H1 (cell line): Measurements from ENCODE around the gene BCAS3. TPM values are rescaled to one million over a fixed set of nuclear protein-coding genes. Genes with fewer than 3 reads are reported as not detected.
A peak's percentile ranks its signal among the peaks of the same experiment; 100 is the strongest.

Experiments used
- CTCF ChIA-PET: fragments of 300-600 bp; sonication (Branson Sonifier 250); formaldehyde crosslinking; loops from one replicate; lab custom pipeline; 2021; ENCODE audit not compliant: partially characterized antibody; lab: Charles Lee
- POLR2A ChIA-PET: fragments of 300-600 bp; sonication (Branson Sonifier 250); formaldehyde crosslinking; loops from one replicate; lab custom pipeline; 2021; ENCODE audit warnings: inconsistent platforms; ENCODE audit not compliant: partially characterized antibody; lab: Charles Lee
- DNase-seq, 2 experiments: peaks; one replicate each; pipeline versions ENCODE4 v3.0.0 to v3.0.0-alpha.2; 2010 to 2022; ENCODE audit warnings: low spot score in 2 of 2, low read depth in 1 of 2, mixed read lengths in 1 of 2
- FAIRE-seq: peaks from 2 replicates; lab custom pipeline; 2011; peaks lifted over from hg19 to GRCh38; lab: Jason Lieb, UNC
- H2AFZ ChIP-seq: 2 replicates; pipeline ENCODE4 v1.8.1; 2012; ENCODE audit warnings: low read length, inconsistent platforms
- H2AK5ac ChIP-seq: 2 replicates; pipeline ENCODE4 v1.6.1; 2013; ENCODE audit warnings: low read depth, low read length
- H2BK120ac ChIP-seq: replicated peaks from 2 replicates; pipeline ENCODE3; 2013; ENCODE audit warnings: low read depth, low read length, inconsistent platforms
- H2BK12ac ChIP-seq: 2 replicates; pipeline ENCODE4 v1.6.1; 2013; ENCODE audit warnings: low read depth, low read length
- H2BK15ac ChIP-seq: 2 replicates; pipeline ENCODE4 v1.6.1; 2013; ENCODE audit warnings: low read length
- H2BK20ac ChIP-seq: 2 replicates; pipeline ENCODE4 v1.6.1; 2013; ENCODE audit warnings: low read length
- H2BK5ac ChIP-seq: 2 replicates; pipeline ENCODE4 v1.6.1; 2013; ENCODE audit warnings: low read depth, low read length
- H3K14ac ChIP-seq: 2 replicates; pipeline ENCODE4 v1.6.1; 2013; ENCODE audit warnings: inconsistent platforms; ENCODE audit not compliant: insufficient read length
- H3K18ac ChIP-seq: 2 replicates; pipeline ENCODE4 v1.6.1; 2013; ENCODE audit warnings: low read length; ENCODE audit errors: extremely low read depth
- H3K23ac ChIP-seq: 2 replicates; pipeline ENCODE4 v1.6.1; 2013; ENCODE audit warnings: inconsistent platforms; ENCODE audit not compliant: insufficient read length
- H3K23me2 ChIP-seq: 2 replicates; pipeline ENCODE4 v1.6.1; 2013; ENCODE audit warnings: low read depth, low read length
- H3K27ac ChIP-seq: 2 replicates; pipeline ENCODE4 v1.6.1; 2011; ENCODE audit warnings: low read depth, low read length, inconsistent platforms
- H3K27me3 ChIP-seq, 4 experiments: replicated peaks in 1 of 4; 1 replicate in 1 of 4; 2 replicates in 3 of 4; pipeline versions ENCODE4 v1.6.1 to v1.8.1; 2011 to 2013; ENCODE audit warnings: low read length in 3 of 4, mild to moderate bottlenecking in 3 of 4, inconsistent platforms in 2 of 4, mixed read lengths in 2 of 4, moderate library complexity in 1 of 4; ENCODE audit not compliant: control insufficient read depth in 3 of 4, insufficient read depth in 3 of 4; ENCODE audit errors: extremely low read depth in 1 of 4
- H3K36me3 ChIP-seq, 4 experiments: 2 replicates each; pipeline versions ENCODE4 v1.6.1 to v1.8.1; 2011 to 2013; ENCODE audit warnings: mild to moderate bottlenecking in 4 of 4, low read length in 3 of 4, moderate library complexity in 2 of 4, control low read depth in 1 of 4, inconsistent platforms in 1 of 4; ENCODE audit not compliant: insufficient read depth in 4 of 4, control insufficient read depth in 2 of 4
- H3K4ac ChIP-seq: replicated peaks from 2 replicates; pipeline ENCODE3; 2013; ENCODE audit warnings: low read length, low read depth, mixed read lengths, inconsistent platforms; ENCODE audit not compliant: insufficient read length
- H3K4me1 ChIP-seq, 4 experiments: replicated peaks in 1 of 4; 1 replicate in 1 of 4; 2 replicates in 3 of 4; pipeline versions ENCODE4 v1.6.1 to v1.8.1; 2011 to 2013; ENCODE audit warnings: low read length in 3 of 4, inconsistent platforms in 2 of 4, mixed read lengths in 1 of 4; ENCODE audit not compliant: insufficient read depth in 4 of 4, control insufficient read depth in 3 of 4
- H3K4me2 ChIP-seq, 2 experiments: 2 replicates each; pipeline versions ENCODE4 v1.6.1 to v1.8.1; 2011 to 2013; ENCODE audit warnings: low read depth in 2 of 2, low read length in 2 of 2, control low read depth in 1 of 2, inconsistent platforms in 1 of 2, mild to moderate bottlenecking in 1 of 2; ENCODE audit not compliant: insufficient read depth in 1 of 2
- H3K4me3 ChIP-seq, 4 experiments: fragments of 200-600, 300-600 bp in 1 of 4; sonication (generic), shearing (Covaris generic), sonication (Bioruptor Twin) in 1 of 4; 2 replicates each; pipeline versions ENCODE4 v1.5.1 to v1.8.1; 2011 to 2016; ENCODE audit warnings: low read length in 4 of 4, low read depth in 3 of 4, control low read depth in 2 of 4, inconsistent platforms in 2 of 4, mild to moderate bottlenecking in 2 of 4, mixed read lengths in 1 of 4, moderate library complexity in 1 of 4; ENCODE audit not compliant: insufficient read depth in 2 of 4; ENCODE audit errors: extremely low read depth in 1 of 4
- H3K56ac ChIP-seq: replicated peaks from 2 replicates; pipeline ENCODE3; 2013; ENCODE audit warnings: low read depth, mild to moderate bottlenecking, mixed read lengths, low read length, inconsistent platforms; ENCODE audit not compliant: insufficient read length
- H3K79me1 ChIP-seq: 2 replicates; pipeline ENCODE4 v1.6.1; 2013; ENCODE audit warnings: low read depth, low read length, control low read depth
- H3K79me2 ChIP-seq, 2 experiments: 2 replicates each; pipeline versions ENCODE4 v1.6.1 to v1.8.1; 2012 to 2013; ENCODE audit warnings: low read length in 2 of 2, mild to moderate bottlenecking in 2 of 2, inconsistent platforms in 1 of 2; ENCODE audit not compliant: insufficient read depth in 2 of 2, control insufficient read depth in 1 of 2
- H3K9ac ChIP-seq, 4 experiments: replicated peaks in 1 of 4; 1 replicate in 1 of 4; 2 replicates in 3 of 4; pipeline versions ENCODE4 v1.6.1 to v1.8.1; 2011 to 2013; ENCODE audit warnings: low read depth in 3 of 4, low read length in 3 of 4, control low read depth in 2 of 4, mild to moderate bottlenecking in 2 of 4, moderate library complexity in 2 of 4, inconsistent platforms in 1 of 4; ENCODE audit errors: extremely low read depth in 1 of 4
- H3K9me3 ChIP-seq, 2 experiments: 2 replicates each; pipeline versions ENCODE4 v1.6.1 to v1.8.1; 2012 to 2013; ENCODE audit warnings: mild to moderate bottlenecking in 2 of 2, moderate library complexity in 2 of 2, control low read depth in 1 of 2, inconsistent platforms in 1 of 2, low read depth in 1 of 2, low read length in 1 of 2, mixed read lengths in 1 of 2; ENCODE audit not compliant: insufficient read depth in 2 of 2
- H4K20me1 ChIP-seq, 2 experiments: replicated peaks in 1 of 2; 2 replicates each; pipeline versions ENCODE3 to v1.8.1; 2011 to 2013; ENCODE audit warnings: inconsistent platforms in 2 of 2, low read length in 2 of 2, mild to moderate bottlenecking in 1 of 2; ENCODE audit not compliant: insufficient read depth in 2 of 2, control insufficient read depth in 1 of 2
- H4K5ac ChIP-seq: 2 replicates; pipeline ENCODE4 v1.6.1; 2013; ENCODE audit warnings: low read length, low read depth, mixed read lengths, inconsistent platforms; ENCODE audit not compliant: insufficient read length
- H4K8ac ChIP-seq: 2 replicates; pipeline ENCODE4 v1.8.0; 2013; ENCODE audit warnings: mild to moderate bottlenecking, moderate library complexity, low read length, inconsistent platforms; ENCODE audit not compliant: insufficient read depth; ENCODE audit errors: extremely low read depth
- H4K91ac ChIP-seq: replicated peaks from 2 replicates; pipeline ENCODE3; 2013; ENCODE audit warnings: low read length, mixed read lengths, inconsistent platforms; ENCODE audit not compliant: insufficient read length
- BCL11A ChIP-seq, 2 experiments: IDR thresholded peaks; one replicate each; pipeline ENCODE4 v1.6.1; 2011; ENCODE audit warnings: low read depth in 2 of 2, low read length in 2 of 2, mild to moderate bottlenecking in 2 of 2
- HDAC2 ChIP-seq, 2 experiments: fragments of 300-600 bp in 1 of 2; sonication (generic) in 1 of 2; IDR thresholded peaks; 2 replicates each; pipeline ENCODE4 v1.6.1; 2011 to 2012; ENCODE audit warnings: low read depth in 2 of 2, low read length in 2 of 2, mild to moderate bottlenecking in 2 of 2, moderate library complexity in 2 of 2, borderline replicate concordance in 1 of 2, inconsistent platforms in 1 of 2
- TAF1 ChIP-seq: IDR thresholded peaks from 2 replicates; pipeline ENCODE4 v1.6.1; 2011; ENCODE audit warnings: mild to moderate bottlenecking, low read depth, low read length
- WGBS, 2 experiments: shearing (Covaris generic) in 1 of 2; methylation state at CpG; one replicate each; pipeline versions ENCODE4 v1.1.6 to v1.1.7; 2013 to 2015; ENCODE audit warnings: low lambda C conversion rate in 2 of 2, mixed read lengths in 2 of 2, inconsistent platforms in 1 of 2, low coverage in 1 of 2, missing lambda C conversion rate in 1 of 2; ENCODE audit not compliant: insufficient replicate concordance in 2 of 2, insufficient coverage in 1 of 2, insufficient read length in 1 of 2; ENCODE audit errors: extremely low coverage in 1 of 2, missing lambda C conversion rate in 1 of 2; 5-methylcytosine and 5-hydroxymethylcytosine counted together
- polyA plus RNA-seq, 7 experiments: library from polyadenylated mRNA; depleted of rRNA in 3 of 7; stranded (reverse) in 5 of 7; unstranded in 2 of 7; fragments of >200 nt in 5 of 7; fragments of 200-250 nt in 2 of 7; gene quantifications; 1 replicate in 5 of 7; 2 replicates in 1 of 7; 4 replicates in 1 of 7; pipeline versions ENCODE4 v1.2.1 to v1.2.3, GENCODE V29; 2011 to 2013; ENCODE audit warnings: missing spikeins in 2 of 7, mixed read lengths in 2 of 7
- total RNA-seq: library from RNA; stranded (reverse); fragmentation: NEBNext Ultra II Directional; extraction: Animal tissue kit (Norgen Biotek cat#: 25700); gene quantifications from 2 replicates; pipeline ENCODE4 v1.2.1, GENCODE V29; 2021

The BCAS3 gene
- total and polyA plus RNA-seq, 2 of the 8 experiments (the other 6 are each of a cell fraction or from before 2014, with no cell fraction given), result 9.9 to 13.3 TPM

DNA sequence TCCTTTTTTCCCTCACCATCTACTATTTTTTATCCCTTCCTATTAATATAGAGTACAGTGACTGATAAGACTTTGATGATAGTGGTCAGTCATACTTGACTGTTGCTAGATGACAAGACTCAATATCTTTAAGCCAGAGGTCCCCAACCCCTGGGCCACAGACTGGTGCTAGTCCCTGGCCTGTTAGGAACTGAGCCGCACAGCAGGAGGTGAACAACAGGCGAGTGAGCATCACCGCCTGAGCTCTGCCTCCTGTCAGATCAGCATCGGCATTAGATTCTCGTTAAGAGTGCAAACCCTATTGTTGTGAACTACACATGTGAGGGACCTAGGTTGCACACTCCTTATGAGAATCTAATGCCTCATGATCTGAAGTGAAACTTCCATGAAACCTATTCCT is 341.3 kb downstream of the BCAS3 start:
- no peak overlapping the region for H2AFZ ChIP-seq
- no peak overlapping the region for H2BK15ac ChIP-seq
- no peak overlapping the region for H2AK5ac ChIP-seq
- H3K79me2 ChIP-seq, result no peaks in the 10 kb centered on the region
- no peak overlapping the region for H4K91ac ChIP-seq
- FAIRE-seq, result peak; percentile 19
- H4K8ac ChIP-seq, result no peak overlapping the region
- no peaks in the 10 kb centered on the region for H3K4me1 ChIP-seq
- no peaks in the 10 kb centered on the region for H3K79me1 ChIP-seq
- no peaks in the 10 kb centered on the region for H3K9me3 ChIP-seq
- no peak overlapping the region for H3K14ac ChIP-seq
- no peak overlapping the region for H4K5ac ChIP-seq
- no peaks in the 10 kb centered on the region for H4K20me1 ChIP-seq
- no peak overlapping the region for H3K18ac ChIP-seq
- H2BK20ac ChIP-seq, result no peak overlapping the region
- H3K4me2 ChIP-seq, result no peak overlapping the region
- H3K4me3 ChIP-seq, result no peak overlapping the region
- POLR2A ChIA-PET, result no interaction called here
- no peak overlapping the region for H2BK12ac ChIP-seq
- H3K4ac ChIP-seq, result no peak overlapping the region
- WGBS, 2 experiments, result 96% methylated on average over 5 of the region's 5 CpGs; no CpG with 5 or more reads in 1 of the 2 experiments
- H3K36me3 ChIP-seq, result no peaks in the 10 kb centered on the region
- no peak overlapping the region for H3K9ac ChIP-seq
- H3K27me3 ChIP-seq, result no peaks in the 10 kb centered on the region
- no peak overlapping the region for H2BK5ac ChIP-seq
- no peak for DNase-seq
- H3K56ac ChIP-seq, result no peak overlapping the region
- H3K23ac ChIP-seq, result no peak overlapping the region
- CTCF ChIA-PET, result interaction anchor here (1.7 kb wide), 1 partner anchor 340 kb away, joined by 3 read pairs; no protein-coding TSS in a partner anchor
- TF ChIP-seq HDAC2 (IDR thresholded peaks at IDR 0.05; ENCODE audit: borderline replicate concordance in 1 of 2, low read depth in 2 of 2, low read length in 2 of 2) (no peak), TAF1 (no peak), BCL11A (IDR thresholded peaks at IDR 0.05; ENCODE audit: low read depth in 2 of 2, low read length in 2 of 2) (no peak)
- TF ChIP-seq, all 59 proteins: peak for 0
- Histone ChIP-seq H3K27ac (no peak overlapping the region), H2BK120ac (no peak overlapping the region), H3K23me2 (no peaks in the 10 kb centered on the region)
